Esophagus (tissue), 2 donors: ENCODE results near the gene SHISA4. TPM values are rescaled to one million over a fixed set of nuclear protein-coding genes. Genes with fewer than 3 reads are reported as not detected.
"Not testable (repeated sequence)": the region's sequence is repeated elsewhere in the genome, so short reads cannot be mapped to it uniquely, and the experiment has no call there.

ENCODE experiments used
- H3K27ac ChIP-seq, 2 donors: one replicate each; pipeline ENCODE4 v1.5.1; 2013; ENCODE audit warnings: low read depth in 2 of 2, mild to moderate bottlenecking in 2 of 2, inconsistent platforms in 1 of 2, low read length in 1 of 2, moderate library complexity in 1 of 2
- H3K27me3 ChIP-seq, 2 donors: one replicate each; pipeline ENCODE4 v1.6.1; 2013; ENCODE audit warnings: low read length in 2 of 2, control low read depth in 1 of 2, mild to moderate bottlenecking in 1 of 2; ENCODE audit not compliant: insufficient read depth in 2 of 2, control insufficient read depth in 1 of 2
- H3K36me3 ChIP-seq, 2 donors: one replicate each; pipeline ENCODE4 v1.6.1; 2013; ENCODE audit warnings: low read length in 1 of 2; ENCODE audit not compliant: control insufficient read depth in 2 of 2, insufficient read depth in 2 of 2
- H3K4me1 ChIP-seq, 2 donors: one replicate each; pipeline ENCODE4 v1.6.1; 2013; ENCODE audit warnings: low read length in 1 of 2; ENCODE audit not compliant: control insufficient read depth in 2 of 2, insufficient read depth in 2 of 2
- H3K4me3 ChIP-seq, 2 donors: one replicate each; pipeline ENCODE4 v1.5.1; 2013; ENCODE audit warnings: low read length in 2 of 2, mild to moderate bottlenecking in 2 of 2, low read depth in 1 of 2, moderate library complexity in 1 of 2
- H3K9me3 ChIP-seq, 2 donors: one replicate each; pipeline ENCODE4 v1.6.1; 2013; ENCODE audit warnings: mild to moderate bottlenecking in 2 of 2, low read depth in 1 of 2, low read length in 1 of 2, moderate library complexity in 1 of 2; ENCODE audit not compliant: control insufficient read depth in 2 of 2, insufficient read depth in 1 of 2
- WGBS, 2 donors: extraction: QIAGEN DNeasy Blood & Tissue Kit; methylation state at CpG; one replicate each; pipeline ENCODE4 v1.1.7; 2013; 5-methylcytosine and 5-hydroxymethylcytosine counted together
- polyA plus RNA-seq, 2 donors: library from polyadenylated mRNA; stranded (reverse); fragments of 200-250 nt; gene quantifications; one replicate each; pipeline ENCODE4 v1.2.3, GENCODE V29; 2013
- donor health status: healthy with polysubstance abuse.
- donor health status: Bipolar disorder and iron deficiency.

SHISA4 gene
- polyA plus RNA-seq = 1 to 10 TPM; 2.3 to 3.7 TPM

- Histone ChIP-seq H3K27me3 (no peaks in the 10 kb centered on the region), H3K9me3 (no peaks in the 10 kb centered on the region), H3K36me3 (no peaks in the 10 kb centered on the region), H3K4me3 (peak within 1 kb of the TSS; percentile 48 to 50), H3K27ac (peak within 1 kb of the TSS in 1 of 2 donors; percentile 22), H3K4me1 (peaks cover 8 to 14% of the 10 kb centered on the region in 2 donors)
- 5 to 10% methylated on average over 35 to 49 of the region's 49 CpGs for WGBS, 2 donors
Measured at GRCh38 chr1:201888282-201889089, at the start of gene SHISA4. Gene SHISA4, plus strand, starts transcription at chr1:201888898. Its CDS starts 97 bp downstream, at chr1:201888995.

- H3K4me1 ChIP-seq, H3K27me3 ChIP-seq, H3K36me3 ChIP-seq, H3K4me3 ChIP-seq, H3K9me3 ChIP-seq, H3K27ac ChIP-seq: not testable (repeated sequence)
- 97 to 99% methylated on average over 10 of the region's 10 CpGs for WGBS, 2 donors
Measured at GRCh38 chr1:201839089-201839488, 49.6 kb upstream of the SHISA4 start.

- no peak overlapping the region for H3K27ac ChIP-seq
- no peaks in the 10 kb centered on the region for H3K4me1 ChIP-seq
- H3K9me3 ChIP-seq = no peaks in the 10 kb centered on the region
- 96 to 98% methylated on average over 4 of the region's 4 CpGs for WGBS, 2 donors
- H3K4me3 ChIP-seq = no peak overlapping the region
- no peaks in the 10 kb centered on the region for H3K36me3 ChIP-seq
- H3K27me3 ChIP-seq = no peaks in the 10 kb centered on the region
Measured at GRCh38 chr1:201840055-201840454, 48.6 kb upstream of the SHISA4 start.

- no peaks in the 10 kb centered on the region for H3K9me3 ChIP-seq
- no peaks in the 10 kb centered on the region for H3K4me1 ChIP-seq
- H3K27me3 ChIP-seq = no peaks in the 10 kb centered on the region
- 94 to 98% methylated on average over 1 of the region's 1 CpG for WGBS, 2 donors
- no peak overlapping the region for H3K27ac ChIP-seq
- no peak overlapping the region for H3K4me3 ChIP-seq
- no peaks in the 10 kb centered on the region for H3K36me3 ChIP-seq
Measured at GRCh38 chr1:201840490-201840889, 48.2 kb upstream of the SHISA4 start.

GRCh38 chr1:201841265-201841912 is 47.3 kb upstream of the SHISA4 start:
- H3K4me3 ChIP-seq = no peak overlapping the region
- WGBS, 2 donors = 80 to 92% methylated on average over 2 of the region's 2 CpGs
- H3K4me1 ChIP-seq = no peaks in the 10 kb centered on the region
- H3K27ac ChIP-seq = no peak overlapping the region
- H3K27me3 ChIP-seq = no peaks in the 10 kb centered on the region
- no peaks in the 10 kb centered on the region for H3K36me3 ChIP-seq
- no peaks in the 10 kb centered on the region for H3K9me3 ChIP-seq

- Histone ChIP-seq H3K9me3 (no peaks in the 10 kb centered on the region), H3K27ac (no peak overlapping the region), H3K36me3 (no peaks in the 10 kb centered on the region), H3K27me3 (no peaks in the 10 kb centered on the region), H3K4me1 (no peaks in the 10 kb centered on the region), H3K4me3 (no peak overlapping the region)
- WGBS, 2 donors = 93 to 95% methylated on average over 2 of the region's 2 CpGs
Measured at GRCh38 chr1:201842472-201843027, 46.1 kb upstream of the SHISA4 start.

- Histone ChIP-seq H3K27me3 (no peaks in the 10 kb centered on the region), H3K4me3 (no peak overlapping the region), H3K9me3 (no peaks in the 10 kb centered on the region), H3K4me1 (no peaks in the 10 kb centered on the region), H3K27ac (no peak overlapping the region), H3K36me3 (peaks cover 0 to 2% of the 10 kb centered on the region in 2 donors)
- 73 to 74% methylated on average over 2 of the region's 2 CpGs for whole genome bisulfite sequencing, 2 donors
Measured at GRCh38 chr1:201845331-201846083, 43.2 kb upstream of the SHISA4 start.

GRCh38 chr1:201847150-201847549 is 41.5 kb upstream of the SHISA4 start:
- H3K27ac ChIP-seq = no peak overlapping the region
- no peaks in the 10 kb centered on the region for H3K4me1 ChIP-seq
- H3K9me3 ChIP-seq = no peaks in the 10 kb centered on the region
- H3K4me3 ChIP-seq = no peak overlapping the region
- H3K27me3 ChIP-seq = no peaks in the 10 kb centered on the region
- H3K36me3 ChIP-seq = peaks cover 2% of the 10 kb centered on the region in 2 donors
- 47 to 51% methylated on average over 1 of the region's 1 CpG for WGBS, 2 donors

- H3K36me3 ChIP-seq = peaks cover 4 to 7% of the 10 kb centered on the region in 2 donors
- H3K9me3 ChIP-seq = no peaks in the 10 kb centered on the region
- no peak overlapping the region for H3K4me3 ChIP-seq
- H3K27me3 ChIP-seq = no peaks in the 10 kb centered on the region
- 93 to 95% methylated on average over 6 of the region's 6 CpGs for WGBS, 2 donors
- no peak overlapping the region for H3K27ac ChIP-seq
- H3K4me1 ChIP-seq = no peaks in the 10 kb centered on the region
Measured at GRCh38 chr1:201848230-201848629, 40.5 kb upstream of the SHISA4 start.
